ENCODE data around the gene OBP2B. TPM values are rescaled to one million over a fixed set of nuclear protein-coding genes. Genes with fewer than 3 reads are reported as not detected.
"Not testable (repeated sequence)": the region's sequence is repeated elsewhere in the genome, so short reads cannot be mapped to it uniquely, and the experiment has no call there.

OBP2B gene
- total RNA-seq, 3 donors from 2014 or later (not counting 1 experiment from before 2014, with no cell fraction given) = not detected

DNA sequence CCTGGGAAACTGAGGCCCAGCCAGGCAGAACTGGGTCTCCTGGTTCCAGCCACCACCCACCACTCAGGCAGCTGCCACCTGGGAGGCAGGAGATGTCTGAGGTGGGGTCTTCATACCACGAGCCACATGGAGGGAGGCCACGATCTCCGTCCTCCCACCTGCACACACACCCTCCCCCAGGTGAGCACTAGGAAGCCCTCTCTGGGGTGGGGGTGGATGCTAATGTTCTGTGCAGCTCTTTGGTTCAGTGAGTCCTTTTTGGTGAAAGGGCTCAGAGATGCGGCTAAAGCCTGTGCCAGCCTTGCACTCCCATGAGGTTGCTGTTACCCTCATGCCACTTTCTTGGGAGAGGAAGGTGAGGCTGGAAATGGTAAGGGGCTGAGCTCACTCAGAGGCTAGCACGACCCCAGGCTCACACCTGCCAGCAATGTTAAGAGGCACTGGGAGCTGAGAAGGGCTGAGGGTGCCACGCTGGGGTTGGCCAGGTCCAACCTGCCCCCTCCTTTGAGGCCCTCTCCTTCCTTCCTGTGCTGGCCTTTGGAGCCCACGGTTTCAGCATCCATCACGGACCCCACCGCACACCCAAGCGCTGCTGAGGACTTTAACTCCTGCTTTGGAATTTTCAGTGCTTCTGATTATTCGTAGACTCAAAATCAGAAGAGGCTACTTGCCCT is 26.6 kb upstream of the OBP2B start:
- intact Hi-C loops (cut with micrococcal nuclease) = no loop called here

DNA sequence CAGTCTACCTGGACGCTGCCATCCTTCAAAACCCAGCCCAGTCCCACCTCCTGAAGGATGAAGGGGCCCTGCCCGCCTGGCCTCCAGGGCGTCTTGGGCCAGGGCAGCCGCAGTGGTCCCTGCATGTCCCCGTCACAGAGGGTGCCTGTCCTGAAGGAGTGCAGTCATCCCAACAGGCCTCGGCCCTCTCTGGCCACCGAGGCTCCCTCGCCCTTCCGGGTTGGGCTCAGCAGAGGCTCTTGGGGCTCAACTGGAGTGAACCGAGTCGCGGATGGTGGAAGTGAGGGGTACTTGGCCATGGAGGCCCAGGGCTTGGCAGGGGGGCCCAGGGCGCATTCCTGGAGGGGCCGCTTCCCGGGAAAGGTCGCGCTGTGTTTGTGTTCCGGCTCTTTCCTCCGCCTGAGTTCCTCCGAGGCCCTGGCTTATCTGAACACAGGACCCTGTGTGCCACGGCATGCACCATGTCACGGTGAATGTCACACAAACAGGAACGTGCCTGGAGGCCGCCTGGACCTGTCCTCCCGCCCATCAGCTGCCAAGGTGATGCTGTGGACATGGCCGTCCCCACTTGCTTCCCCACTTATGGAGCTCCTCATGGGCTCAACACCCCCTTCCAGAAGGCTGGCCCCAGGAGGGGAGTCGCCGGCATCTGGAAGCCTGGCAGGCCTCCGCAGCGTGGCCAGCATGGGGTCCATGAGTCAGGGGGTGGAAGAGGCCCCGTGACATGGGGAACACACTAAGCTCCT is 25.7 kb upstream of the OBP2B start:
- WGBS (ENCODE audit: insufficient coverage) = 93% methylated on average over 31 of the region's 31 CpGs
- Histone ChIP-seq H3K9me3 (ENCODE audit: control insufficient read depth, insufficient read depth, low read length) (no peaks in the 10 kb centered on the region), H3K4me3 (ENCODE audit: low read length) (no peak overlapping the region), H3K27me3 (ENCODE audit: control insufficient read depth, insufficient read depth, low read length) (peaks cover 4% of the 10 kb centered on the region), H3K27ac (ENCODE audit: low read length) (no peak overlapping the region), H3K36me3 (ENCODE audit: control insufficient read depth, insufficient read depth, low read length) (no peaks in the 10 kb centered on the region), H3K4me1 (ENCODE audit: control insufficient read depth, insufficient read depth, low read length) (peaks cover 13% of the 10 kb centered on the region)
- peaks cover 5 to 6% of the 10 kb centered on the region in 2 donors for H3K4me1 Mint-ChIP-seq
- intact Hi-C loops (cut with micrococcal nuclease) = no loop called here
- peaks cover 0 to 14% of the 10 kb centered on the region in 2 donors for H3K27me3 Mint-ChIP-seq (ENCODE audit: low read depth in 2 of 2)
- H3K9me3 Mint-ChIP-seq = no peaks in the 10 kb centered on the region
- H3K4me3 Mint-ChIP-seq = no peak overlapping the region
- H3K27ac Mint-ChIP-seq = no peak overlapping the region
- no peak for DNase-seq
- TF ChIP-seq CTCF (IDR thresholded peaks at IDR 0.05) = no peak
- H3K36me3 Mint-ChIP-seq = no peaks in the 10 kb centered on the region
- ATAC-seq = no peak

More for the DNA sequence above, 26.6 kb upstream of the OBP2B start:
- H3K27ac Mint-ChIP-seq = no peak overlapping the region
- ATAC-seq (no peak), DNase-seq (no peak)
- 47% methylated on average over 4 of the region's 11 CpGs for WGBS (ENCODE audit: insufficient coverage)
- H3K27me3 ChIP-seq (ENCODE audit: control insufficient read depth, insufficient read depth, low read length) = peaks cover 4% of the 10 kb centered on the region
- H3K27me3 Mint-ChIP-seq (ENCODE audit: low read depth in 2 of 2) = peaks cover 0 to 10% of the 10 kb centered on the region in 2 donors
- no peaks in the 10 kb centered on the region for H3K9me3 ChIP-seq (ENCODE audit: control insufficient read depth, insufficient read depth, low read length)
- H3K9me3 Mint-ChIP-seq = no peaks in the 10 kb centered on the region
- peaks cover 5 to 6% of the 10 kb centered on the region in 2 donors for H3K4me1 Mint-ChIP-seq
- H3K36me3 ChIP-seq (ENCODE audit: control insufficient read depth, insufficient read depth, low read length) = no peaks in the 10 kb centered on the region
- no peak for TF ChIP-seq CTCF (IDR thresholded peaks at IDR 0.05)
- H3K4me3 Mint-ChIP-seq = no peak overlapping the region
- H3K4me3 ChIP-seq (ENCODE audit: low read length) = no peak overlapping the region
- H3K27ac ChIP-seq (ENCODE audit: low read length) = no peak overlapping the region
- H3K36me3 Mint-ChIP-seq = no peaks in the 10 kb centered on the region
- peaks cover 13% of the 10 kb centered on the region for H3K4me1 ChIP-seq (ENCODE audit: control insufficient read depth, insufficient read depth, low read length)

DNA sequence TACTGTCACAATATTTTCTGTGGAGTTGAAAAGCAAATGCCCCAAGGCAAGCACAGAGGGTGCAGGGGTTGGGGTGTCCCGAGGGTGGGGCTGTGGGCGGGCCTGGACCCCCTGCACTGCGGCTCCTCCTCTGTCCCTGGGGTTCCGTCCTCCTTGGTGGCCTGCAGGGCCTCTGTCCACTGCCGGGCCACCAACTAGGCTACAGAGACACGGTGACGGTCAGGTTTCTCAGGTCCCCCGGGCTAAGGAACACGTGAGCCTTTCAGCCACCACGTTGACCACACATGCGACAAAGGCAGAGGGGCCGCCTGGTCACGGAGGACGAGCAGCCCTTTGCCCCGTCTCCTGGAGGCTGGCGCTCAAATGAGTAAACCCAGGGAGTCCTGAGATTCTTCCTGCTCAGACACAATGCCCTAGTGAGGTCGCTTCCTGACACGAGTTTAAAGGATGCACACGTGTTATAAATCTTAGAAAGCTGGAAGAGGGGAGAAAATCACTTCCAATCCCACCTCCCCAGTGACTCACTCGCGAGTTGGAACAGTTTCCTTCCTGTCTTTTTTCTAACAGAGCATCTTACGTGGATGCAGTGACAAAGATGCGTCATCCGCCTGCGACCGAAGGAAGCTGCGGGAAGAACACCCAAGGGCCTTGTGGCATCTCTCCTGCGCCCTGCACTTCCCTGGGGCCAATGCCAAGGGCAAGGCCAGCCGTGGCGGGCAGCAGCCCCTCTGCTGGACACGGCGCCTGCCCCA is 24.8 kb upstream of the OBP2B start:
- peaks cover 8% of the 10 kb centered on the region for H3K4me1 ChIP-seq (ENCODE audit: control insufficient read depth, insufficient read depth, low read length)
- ATAC-seq (no peak), DNase-seq (no peak)
- no peak overlapping the region for H3K27ac ChIP-seq (ENCODE audit: low read length)
- intact Hi-C loops (cut with micrococcal nuclease) = no loop called here
- Mint-ChIP-seq H3K27me3 (ENCODE audit: low read depth in 2 of 2) (peaks cover 0 to 11% of the 10 kb centered on the region in 2 donors), H3K36me3 (no peaks in the 10 kb centered on the region), H3K4me1 (peaks cover 0 to 1% of the 10 kb centered on the region in 2 donors), H3K27ac (no peak overlapping the region), H3K4me3 (no peak overlapping the region), H3K9me3 (no peaks in the 10 kb centered on the region)
- peaks cover 1% of the 10 kb centered on the region for H3K27me3 ChIP-seq (ENCODE audit: control insufficient read depth, insufficient read depth, low read length)
- no peaks in the 10 kb centered on the region for H3K36me3 ChIP-seq (ENCODE audit: control insufficient read depth, insufficient read depth, low read length)
- 89% methylated on average over 32 of the region's 32 CpGs for WGBS (ENCODE audit: insufficient coverage)
- no peaks in the 10 kb centered on the region for H3K9me3 ChIP-seq (ENCODE audit: control insufficient read depth, insufficient read depth, low read length)
- no peak for TF ChIP-seq CTCF (IDR thresholded peaks at IDR 0.05)
- H3K4me3 ChIP-seq (ENCODE audit: low read length) = no peak overlapping the region

DNA sequence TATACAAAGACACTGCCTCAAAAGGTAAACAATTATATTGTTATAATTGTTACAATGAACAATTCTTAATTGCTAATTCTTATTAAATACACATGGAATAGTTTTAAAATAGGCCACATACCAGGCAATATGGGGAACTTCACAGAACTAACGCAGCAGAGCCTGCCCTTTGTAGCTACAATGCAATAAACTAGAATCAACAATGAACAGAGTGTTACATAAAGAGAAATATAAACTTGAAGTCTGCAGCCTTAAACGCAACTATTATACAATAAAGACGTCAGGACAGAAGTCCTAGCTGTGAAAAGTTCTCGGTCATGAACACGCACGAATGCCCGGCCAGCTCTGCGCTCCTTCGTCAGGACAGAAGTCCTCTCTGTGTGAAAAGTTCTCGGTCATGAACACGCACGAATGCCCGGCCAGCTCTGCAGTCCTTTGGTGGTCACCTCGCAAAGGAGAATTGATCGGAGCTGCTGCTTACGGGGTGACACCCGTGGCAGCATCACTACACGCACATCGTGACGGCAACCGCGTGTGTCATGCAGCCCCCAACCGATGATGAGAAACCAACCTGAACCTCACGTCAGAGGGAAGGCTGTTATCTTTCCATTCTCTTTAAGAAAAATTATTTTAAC is 23.0 kb upstream of the OBP2B start:
- H3K9me3 ChIP-seq (ENCODE audit: control insufficient read depth, insufficient read depth, low read length); H3K36me3 ChIP-seq (ENCODE audit: control insufficient read depth, insufficient read depth, low read length); H3K27ac ChIP-seq (ENCODE audit: low read length); DNase-seq; H3K36me3 Mint-ChIP-seq; intact Hi-C loops (cut with micrococcal nuclease); ATAC-seq; H3K4me3 Mint-ChIP-seq; H3K27me3 ChIP-seq (ENCODE audit: control insufficient read depth, insufficient read depth, low read length); H3K9me3 Mint-ChIP-seq; H3K27ac Mint-ChIP-seq; H3K27me3 Mint-ChIP-seq (ENCODE audit: low read depth in 2 of 2); H3K4me1 Mint-ChIP-seq; H3K4me1 ChIP-seq (ENCODE audit: control insufficient read depth, insufficient read depth, low read length); H3K4me3 ChIP-seq (ENCODE audit: low read length): not testable (repeated sequence)
- WGBS (ENCODE audit: insufficient coverage) = 93% methylated on average over 24 of the region's 24 CpGs

DNA sequence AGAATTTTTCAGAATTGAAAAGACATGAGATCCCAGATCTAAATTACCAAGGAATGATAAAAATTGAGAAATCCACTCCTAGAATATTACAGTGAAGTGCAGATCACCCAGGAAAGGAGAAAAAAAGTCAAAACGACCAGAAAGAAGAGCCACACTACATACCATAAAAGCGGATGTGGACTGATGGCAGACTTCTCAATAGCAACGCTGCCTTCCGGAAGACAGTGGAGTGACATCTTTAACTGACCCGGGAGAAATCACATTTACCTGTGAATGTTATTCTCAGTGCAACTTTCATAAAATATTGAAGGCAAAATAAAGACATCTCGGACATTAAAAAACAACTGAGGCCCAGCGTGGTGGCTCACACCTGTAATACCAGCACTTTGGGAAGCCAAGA is 21.5 kb upstream of the OBP2B start:
- ATAC-seq; H3K27me3 ChIP-seq (ENCODE audit: control insufficient read depth, insufficient read depth, low read length); H3K36me3 ChIP-seq (ENCODE audit: control insufficient read depth, insufficient read depth, low read length); H3K36me3 Mint-ChIP-seq; intact Hi-C loops (cut with micrococcal nuclease); H3K9me3 Mint-ChIP-seq; H3K4me1 Mint-ChIP-seq; H3K4me1 ChIP-seq (ENCODE audit: control insufficient read depth, insufficient read depth, low read length); DNase-seq; H3K27me3 Mint-ChIP-seq (ENCODE audit: low read depth in 2 of 2); H3K4me3 ChIP-seq (ENCODE audit: low read length); H3K27ac ChIP-seq (ENCODE audit: low read length); H3K4me3 Mint-ChIP-seq; H3K9me3 ChIP-seq (ENCODE audit: control insufficient read depth, insufficient read depth, low read length); H3K27ac Mint-ChIP-seq: not testable (repeated sequence)
- WGBS (ENCODE audit: insufficient coverage) = 89% methylated on average over 7 of the region's 7 CpGs

Data from natural killer cell (primary cell).